HG03108 (cell line): ENCODE measurements around the gene COMP.

Source experiments
- ATAC-seq: cut with Tn5 transposase; IDR thresholded peaks from one replicate; pipeline ENCODE4 v1.9.1; 2021; ENCODE audit warnings: moderate library complexity; ENCODE audit not compliant: unreplicated experiment

COMP gene

GRCh38 chr19:18783958-18784785, 6.9 kb downstream of the COMP start:
- no peak for ATAC-seq

GRCh38 chr19:18782559-18783225, 8.4 kb downstream of the COMP start:
- no peak for ATAC-seq

DNA sequence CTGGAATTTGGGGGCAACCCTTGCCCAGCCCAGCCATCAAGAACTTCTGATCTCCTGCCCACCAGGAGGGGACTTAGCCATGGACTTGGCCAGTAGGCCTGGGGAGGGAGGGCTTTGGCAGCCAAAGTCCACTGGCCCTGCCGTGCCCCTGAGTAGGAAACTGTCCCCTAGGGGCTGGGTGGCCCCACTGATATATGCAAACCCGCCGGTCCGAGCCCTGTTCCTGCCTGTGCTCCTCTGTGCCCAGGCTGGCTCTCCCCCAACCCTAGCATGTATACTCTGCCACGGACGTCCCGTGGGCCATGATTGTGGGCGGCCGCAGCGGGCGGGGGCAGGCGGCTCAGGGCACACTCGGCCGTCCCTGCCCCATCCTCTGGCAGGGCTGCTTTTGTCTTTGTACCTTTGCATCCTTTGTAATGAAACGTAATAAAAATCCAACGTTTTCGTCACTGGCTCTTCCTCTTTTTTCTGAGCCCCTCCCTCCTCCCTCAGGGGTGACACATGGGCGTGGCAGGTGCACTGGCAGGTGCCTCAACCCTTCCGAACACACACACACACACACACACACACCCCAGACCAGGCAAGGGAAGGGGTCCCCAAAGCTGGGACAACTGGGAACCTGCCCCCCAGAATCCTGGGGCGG, 9.1 kb downstream of the COMP start:
- ATAC-seq = no peak

DNA sequence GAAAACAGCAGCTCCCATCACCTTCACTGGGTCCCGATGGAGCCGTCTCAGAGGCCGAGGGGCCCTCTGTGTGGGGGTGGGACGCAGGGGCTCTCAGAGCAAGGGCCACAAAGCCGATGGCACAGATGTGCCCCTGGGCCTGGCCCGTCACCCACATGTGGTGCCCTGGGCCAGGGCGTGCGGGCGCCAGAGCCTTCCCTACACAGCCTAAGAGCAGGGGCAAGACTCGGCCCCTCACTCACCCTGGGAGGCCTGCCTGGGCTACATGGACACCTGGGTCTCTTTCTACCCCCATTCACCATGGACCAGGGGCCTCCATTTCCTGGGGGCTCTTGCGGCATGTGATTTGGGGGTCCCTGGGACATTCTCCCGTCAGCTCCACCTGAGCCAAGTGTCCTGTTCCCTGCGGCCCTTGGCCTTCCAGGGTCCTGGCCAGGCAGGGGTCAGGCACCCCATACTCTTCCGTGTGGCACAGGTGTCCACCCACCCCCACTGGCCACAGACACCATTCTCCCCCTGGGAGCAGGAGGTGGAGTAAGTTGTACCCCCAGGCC, 10.0 kb downstream of the COMP start:
- ATAC-seq = no peak

GRCh38 chr19:18780631-18781030, 10.5 kb downstream of the COMP start:
- no peak for ATAC-seq

GRCh38 chr19:18780081-18780480, 11.0 kb downstream of the COMP start:
- no peak for ATAC-seq

- no peak for ATAC-seq
Measured at GRCh38 chr19:18778826-18779495, 12.1 kb downstream of the COMP start.

DNA sequence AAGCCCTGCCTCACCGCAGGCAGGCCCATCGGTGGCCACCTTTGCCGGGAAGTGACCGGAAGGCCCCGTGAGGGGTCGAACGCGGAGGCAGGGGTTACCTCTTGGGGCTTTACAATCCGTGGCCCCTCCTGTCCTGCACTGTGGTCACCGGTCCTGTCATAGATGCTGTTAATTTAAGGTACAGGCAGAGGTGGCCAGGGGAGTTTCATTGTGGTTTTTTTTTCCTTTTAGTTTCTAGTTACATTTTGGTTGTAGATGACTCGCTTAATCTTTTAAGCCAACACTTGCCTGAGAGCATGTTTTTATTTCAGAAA, 13.1 kb downstream of the COMP start:
- no peak for ATAC-seq

DNA sequence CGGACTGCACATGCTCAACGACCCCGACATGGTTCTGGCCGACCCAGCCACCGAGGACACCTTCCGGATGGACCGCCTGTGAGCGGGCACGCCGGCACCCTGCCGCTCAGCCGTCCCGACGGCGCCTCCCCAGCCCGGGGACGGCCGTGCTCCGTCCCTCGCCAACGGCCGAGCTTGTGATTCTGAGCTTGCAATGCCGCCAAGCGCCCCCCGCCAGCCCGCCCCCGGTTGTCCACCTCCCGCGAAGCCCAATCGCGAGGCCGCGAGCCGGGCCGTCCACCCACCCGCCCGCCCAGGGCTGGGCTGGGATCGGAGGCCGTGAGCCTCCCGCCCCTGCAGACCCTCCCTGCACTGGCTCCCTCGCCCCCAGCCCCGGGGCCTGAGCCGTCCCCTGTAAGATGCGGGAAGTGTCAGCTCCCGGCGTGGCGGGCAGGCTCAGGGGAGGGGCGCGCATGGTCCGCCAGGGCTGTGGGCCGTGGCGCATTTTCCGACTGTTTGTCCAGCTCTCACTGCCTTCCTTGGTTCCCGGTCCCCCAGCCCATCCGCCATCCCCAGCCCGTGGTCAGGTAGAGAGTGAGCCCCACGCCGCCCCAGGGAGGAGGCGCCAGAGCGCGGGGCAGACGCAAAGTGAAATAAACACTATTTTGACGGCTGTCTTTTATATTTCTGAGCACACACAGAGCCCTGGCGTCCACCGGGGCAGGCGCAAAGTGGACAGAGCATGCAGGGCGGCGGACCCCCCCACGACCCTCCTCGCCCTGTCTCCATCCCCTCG, 13.6 kb downstream of the COMP start:
- ATAC-seq = no peak

- no peak for ATAC-seq
Measured at GRCh38 chr19:18776736-18777135, 14.4 kb downstream of the COMP start.

- no peak for ATAC-seq
Measured at GRCh38 chr19:18776288-18776594, 14.9 kb downstream of the COMP start.

- no peak for ATAC-seq
Measured at GRCh38 chr19:18775586-18776287, 15.4 kb downstream of the COMP start.

GRCh38 chr19:18774782-18775444, 16.2 kb downstream of the COMP start:
- no peak for ATAC-seq

DNA sequence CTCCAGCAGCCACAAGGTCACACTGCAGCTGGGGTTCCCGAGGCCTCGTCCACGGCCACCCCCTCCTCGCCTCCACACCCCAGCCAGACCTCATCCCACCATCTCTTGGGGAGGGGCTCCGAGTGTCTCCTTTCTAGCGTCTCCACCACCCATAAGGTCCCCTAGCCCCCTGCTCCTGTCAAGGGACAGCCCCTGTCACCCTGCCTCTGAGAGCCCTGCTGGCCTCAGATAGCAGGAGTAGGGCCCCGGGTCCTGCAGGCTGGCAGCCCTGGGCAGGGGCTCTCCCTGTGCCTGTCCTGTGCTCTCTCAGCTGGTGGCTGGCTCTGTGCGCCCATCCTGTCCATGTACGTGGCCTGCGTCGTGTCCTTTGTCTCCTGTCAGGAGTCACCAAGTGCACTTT, 17.0 kb downstream of the COMP start:
- no peak for ATAC-seq

GRCh38 chr19:18773682-18774081, 17.4 kb downstream of the COMP start:
- no peak for ATAC-seq

- no peak for ATAC-seq
Measured at GRCh38 chr19:18772620-18773587, 18.2 kb downstream of the COMP start.

- ATAC-seq = no peak
Measured at GRCh38 chr19:18771328-18772242, 19.5 kb downstream of the COMP start.
